IMR-90 (cell line): Measurements from ENCODE around the gene DCAF15.

Experiments
- BHLHE40 ChIP-seq: fragments of 150-350 bp; IDR thresholded peaks from 2 replicates; pipeline ENCODE4 v1.6.1; 2016; ENCODE audit warnings: mild to moderate bottlenecking, low read depth, low read length
- CHD1 ChIP-seq: IDR thresholded peaks from 2 replicates; pipeline ENCODE4 v1.6.1; 2012; ENCODE audit warnings: low read depth, low read length, improper control_type of control experiment
- CTCF ChIP-seq: conservative IDR thresholded peaks from 2 replicates; pipeline ENCODE4 v1.5.1; 2012; ENCODE audit warnings: mild to moderate bottlenecking, low read depth, low read length, improper control_type of control experiment
- FOS ChIP-seq: fragments of 150-350 bp; IDR thresholded peaks from 2 replicates; pipeline ENCODE4 v1.6.1; 2016; ENCODE audit warnings: low read depth, low read length
- USF2 ChIP-seq: fragments of 150-350 bp; IDR thresholded peaks from 2 replicates; pipeline ENCODE4 v1.6.1; 2017; ENCODE audit warnings: mild to moderate bottlenecking, antibody characterized with exemption, low read length, low read depth

- no peak for TF ChIP-seq CTCF
- TF ChIP-seq CHD1 = no peak
- TF ChIP-seq FOS = no peak
- no peak for TF ChIP-seq USF2
- no peak for TF ChIP-seq BHLHE40
Observed at GRCh38 chr19:13985771-13986347, 33.5 kb downstream of the DCAF15 start.
